Activated naive CD4-positive, alpha-beta T cell treated with anti-CD3 and anti-CD28 coated beads, Interleukin-2, amount 50 U/mL, for 24 hours (primary cell): ENCODE measurements around the gene ZNF366.

Experiments used
- H3K27ac Mint-ChIP-seq: one replicate; pipeline ENCODE4 v1.8.0; 2021; ENCODE audit warnings: mild to moderate bottlenecking, mixed read lengths
- H3K27me3 Mint-ChIP-seq: one replicate; pipeline ENCODE4 v1.8.0; 2021; ENCODE audit warnings: mixed read lengths
- H3K36me3 Mint-ChIP-seq: one replicate; pipeline ENCODE4 v1.8.0; 2021; ENCODE audit warnings: mixed read lengths
- H3K4me1 Mint-ChIP-seq: one replicate; pipeline ENCODE4 v1.8.0; 2021; ENCODE audit warnings: mixed read lengths
- H3K4me3 Mint-ChIP-seq: one replicate; pipeline ENCODE4 v1.8.0; 2021; ENCODE audit warnings: mild to moderate bottlenecking, mixed read lengths
- H3K9me3 Mint-ChIP-seq: one replicate; pipeline ENCODE4 v1.8.0; 2021; ENCODE audit warnings: mixed read lengths

Gene ZNF366

GRCh38 chr5:72468606-72469005 lies 38.6 kb downstream of the ZNF366 start:
- Mint-ChIP-seq H3K9me3 (no peaks in the 10 kb centered on the region), H3K36me3 (no peaks in the 10 kb centered on the region), H3K4me3 (no peak overlapping the region), H3K27me3 (peaks cover 17% of the 10 kb centered on the region), H3K27ac (no peak overlapping the region), H3K4me1 (no peaks in the 10 kb centered on the region)

DNA sequence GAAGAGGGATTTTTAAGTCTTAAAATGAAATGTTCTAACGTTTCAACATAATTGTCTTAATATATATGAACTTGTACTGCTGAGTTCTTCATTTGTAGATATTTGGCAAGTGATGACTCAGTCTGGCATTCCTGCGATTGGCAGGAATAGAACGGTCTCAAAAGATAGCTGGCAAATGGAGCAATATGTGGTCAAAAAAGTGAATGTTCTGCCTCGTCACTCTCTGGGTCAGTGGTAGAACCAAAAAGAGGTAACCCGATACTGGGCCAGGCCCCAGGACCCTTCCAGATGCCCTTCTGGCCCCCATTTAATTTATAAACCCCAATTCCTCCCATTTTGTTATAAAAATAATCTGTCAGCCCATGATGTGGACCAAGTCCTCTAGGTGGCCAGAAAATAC lies 39.2 kb downstream of the ZNF366 start:
- peaks cover 17% of the 10 kb centered on the region for H3K27me3 Mint-ChIP-seq
- no peak overlapping the region for H3K27ac Mint-ChIP-seq
- no peak overlapping the region for H3K4me3 Mint-ChIP-seq
- H3K36me3 Mint-ChIP-seq, result no peaks in the 10 kb centered on the region
- no peaks in the 10 kb centered on the region for H3K4me1 Mint-ChIP-seq
- no peaks in the 10 kb centered on the region for H3K9me3 Mint-ChIP-seq

DNA sequence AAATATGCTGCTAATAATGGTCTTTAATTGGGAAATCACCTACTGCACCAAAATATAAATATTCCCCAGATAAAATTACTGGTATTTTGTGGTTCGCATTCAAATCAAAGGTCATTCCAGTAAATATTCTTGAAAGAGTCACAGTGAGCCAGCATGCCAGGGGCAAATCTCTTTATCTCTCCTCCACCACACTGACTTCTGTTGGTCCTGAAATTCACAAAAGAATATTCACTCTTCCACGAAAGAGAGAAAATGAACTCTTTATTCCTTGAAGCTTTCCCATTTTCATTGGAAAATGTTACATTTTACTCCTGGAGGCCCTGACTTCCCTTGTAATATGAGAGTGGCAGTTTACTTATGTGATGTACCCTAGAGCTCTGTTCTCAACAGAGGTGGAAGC lies 39.7 kb downstream of the ZNF366 start:
- Mint-ChIP-seq H3K4me1 (no peaks in the 10 kb centered on the region), H3K27ac (no peak overlapping the region)

DNA sequence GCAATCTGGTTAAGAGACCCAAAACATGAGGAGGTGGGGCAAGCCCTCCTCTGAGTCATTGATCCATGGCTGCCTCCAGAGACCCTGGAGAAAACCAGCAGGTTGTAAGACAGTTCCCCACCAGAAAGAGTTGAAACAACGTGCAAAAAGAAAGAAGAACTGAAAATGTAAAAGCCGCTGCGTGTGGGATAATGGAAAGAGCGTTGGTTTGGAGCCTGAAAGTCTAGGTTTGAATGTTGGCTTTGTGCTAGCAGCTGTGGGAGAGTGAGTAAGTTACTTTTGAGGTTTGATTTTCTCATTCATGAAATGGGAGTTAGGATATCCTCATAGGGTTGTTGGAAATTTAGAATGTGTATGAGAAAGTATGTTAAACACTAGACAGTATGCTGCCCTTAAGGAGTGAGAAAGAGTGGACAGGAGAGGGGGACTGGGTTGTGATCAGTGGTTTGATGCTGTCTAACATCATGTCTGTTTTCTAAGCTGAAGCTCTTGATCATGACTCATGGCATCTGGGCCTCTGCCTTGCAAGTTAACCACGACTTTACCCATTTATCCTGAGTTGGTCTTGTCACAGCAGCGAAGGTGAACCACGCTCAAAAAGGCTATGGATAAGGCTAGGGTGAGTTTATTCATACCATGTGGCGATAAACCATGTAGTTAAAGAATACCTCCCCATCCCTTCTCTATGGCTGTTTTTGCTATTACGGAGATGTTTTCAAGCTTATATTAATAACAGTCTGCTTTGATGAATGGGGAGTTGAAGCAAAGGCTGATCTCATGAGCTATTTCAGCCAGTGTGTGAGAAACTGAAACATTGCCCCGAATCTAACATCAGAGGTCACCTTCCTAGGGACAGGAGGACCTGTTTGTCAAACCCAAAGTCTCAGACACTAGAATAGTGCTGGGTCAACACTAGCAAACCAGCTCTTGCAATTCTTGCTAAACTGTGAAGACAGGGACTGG lies 41.3 kb downstream of the ZNF366 start:
- Mint-ChIP-seq H3K4me1 (no peaks in the 10 kb centered on the region), H3K27me3 (peaks cover 7% of the 10 kb centered on the region), H3K27ac (no peak overlapping the region), H3K36me3 (no peaks in the 10 kb centered on the region), H3K4me3 (no peak overlapping the region), H3K9me3 (no peaks in the 10 kb centered on the region)

More for the DNA sequence above, 39.7 kb downstream of the ZNF366 start:
- Mint-ChIP-seq H3K9me3 (no peaks in the 10 kb centered on the region), H3K4me3 (no peak overlapping the region), H3K27me3 (peaks cover 13% of the 10 kb centered on the region), H3K36me3 (no peaks in the 10 kb centered on the region)

DNA sequence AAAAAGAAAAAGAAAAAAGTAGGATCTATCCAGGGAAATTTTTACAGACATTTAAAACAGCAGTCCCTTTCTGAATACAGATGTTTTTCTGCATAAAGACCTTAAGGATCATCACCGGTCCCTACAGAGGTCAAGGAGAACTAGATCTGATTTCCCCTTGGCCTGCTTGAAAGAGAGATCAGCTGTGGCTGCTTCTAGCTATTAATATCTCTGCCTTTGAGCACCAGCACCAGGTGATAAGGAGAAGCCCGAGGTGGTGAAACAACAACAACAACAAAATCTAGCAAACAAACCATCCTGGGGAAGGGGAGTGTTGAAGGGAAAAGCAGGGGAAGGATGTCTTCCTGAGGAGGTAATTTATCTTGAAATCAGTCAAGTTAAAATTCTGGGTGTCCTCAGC lies 42.1 kb downstream of the ZNF366 start:
- H3K27me3 Mint-ChIP-seq, result peaks cover 4% of the 10 kb centered on the region
- H3K36me3 Mint-ChIP-seq, result no peaks in the 10 kb centered on the region
- no peak overlapping the region for H3K27ac Mint-ChIP-seq
- no peaks in the 10 kb centered on the region for H3K9me3 Mint-ChIP-seq
- H3K4me3 Mint-ChIP-seq, result no peak overlapping the region
- no peaks in the 10 kb centered on the region for H3K4me1 Mint-ChIP-seq

- H3K4me1 Mint-ChIP-seq, result no peaks in the 10 kb centered on the region
- no peaks in the 10 kb centered on the region for H3K36me3 Mint-ChIP-seq
- H3K9me3 Mint-ChIP-seq, result no peaks in the 10 kb centered on the region
- H3K4me3 Mint-ChIP-seq, result no peak overlapping the region
- no peak overlapping the region for H3K27ac Mint-ChIP-seq
- peaks cover 4% of the 10 kb centered on the region for H3K27me3 Mint-ChIP-seq
These were observed 43.1 kb downstream of the ZNF366 start for GRCh38 chr5:72464071-72464470.

DNA sequence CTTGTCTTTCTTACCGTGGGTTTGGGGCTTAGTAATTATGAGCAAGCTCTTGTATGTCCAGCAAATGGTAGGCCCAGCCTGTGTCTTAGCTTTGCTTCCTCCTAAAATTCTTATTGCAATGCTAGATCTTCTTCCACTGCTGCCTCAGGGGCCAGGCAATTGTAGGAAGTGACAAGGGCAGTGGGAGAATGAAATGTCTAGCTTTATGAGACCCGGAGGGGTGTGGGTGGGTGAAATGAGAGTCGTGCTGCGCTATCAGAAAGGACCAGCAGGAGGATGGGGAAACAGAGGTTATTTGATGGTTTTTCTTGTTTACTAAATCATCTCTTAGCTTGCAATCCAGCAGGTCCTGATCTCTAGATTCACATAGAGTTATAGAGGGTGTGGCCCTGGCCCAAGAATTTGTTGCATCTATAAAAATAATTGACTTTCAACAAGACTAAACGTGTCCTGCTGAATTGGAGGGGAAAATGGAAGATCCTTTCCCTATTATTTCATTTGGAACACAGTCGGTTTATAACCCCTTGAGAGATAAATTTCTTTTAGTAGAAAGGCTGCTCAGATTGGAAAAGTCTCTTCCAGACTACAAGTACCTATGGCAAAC lies 43.7 kb downstream of the ZNF366 start:
- no peaks in the 10 kb centered on the region for H3K4me1 Mint-ChIP-seq

GRCh38 chr5:72460413-72460812 lies 46.8 kb downstream of the ZNF366 start:
- Mint-ChIP-seq H3K4me1 (no peaks in the 10 kb centered on the region), H3K4me3 (no peak overlapping the region), H3K27me3 (peaks cover 3% of the 10 kb centered on the region), H3K27ac (no peak overlapping the region), H3K9me3 (no peaks in the 10 kb centered on the region), H3K36me3 (no peaks in the 10 kb centered on the region)

More for the DNA sequence above, 43.7 kb downstream of the ZNF366 start:
- H3K36me3 Mint-ChIP-seq, result no peaks in the 10 kb centered on the region
- no peaks in the 10 kb centered on the region for H3K9me3 Mint-ChIP-seq
- H3K27ac Mint-ChIP-seq, result no peak overlapping the region
- peaks cover 4% of the 10 kb centered on the region for H3K27me3 Mint-ChIP-seq
- H3K4me3 Mint-ChIP-seq, result no peak overlapping the region

GRCh38 chr5:72459913-72460312 lies 47.3 kb downstream of the ZNF366 start:
- H3K27ac Mint-ChIP-seq, result no peak overlapping the region
- no peaks in the 10 kb centered on the region for H3K36me3 Mint-ChIP-seq
- H3K9me3 Mint-ChIP-seq, result no peaks in the 10 kb centered on the region
- H3K4me3 Mint-ChIP-seq, result no peak overlapping the region
- H3K4me1 Mint-ChIP-seq, result no peaks in the 10 kb centered on the region
- H3K27me3 Mint-ChIP-seq, result peaks cover under 1% of the 10 kb centered on the region

GRCh38 chr5:72459089-72459661 lies 48.0 kb downstream of the ZNF366 start:
- no peaks in the 10 kb centered on the region for H3K27me3 Mint-ChIP-seq
- no peak overlapping the region for H3K4me3 Mint-ChIP-seq
- no peaks in the 10 kb centered on the region for H3K4me1 Mint-ChIP-seq
- H3K9me3 Mint-ChIP-seq, result no peaks in the 10 kb centered on the region
- H3K27ac Mint-ChIP-seq, result no peak overlapping the region
- no peaks in the 10 kb centered on the region for H3K36me3 Mint-ChIP-seq

DNA sequence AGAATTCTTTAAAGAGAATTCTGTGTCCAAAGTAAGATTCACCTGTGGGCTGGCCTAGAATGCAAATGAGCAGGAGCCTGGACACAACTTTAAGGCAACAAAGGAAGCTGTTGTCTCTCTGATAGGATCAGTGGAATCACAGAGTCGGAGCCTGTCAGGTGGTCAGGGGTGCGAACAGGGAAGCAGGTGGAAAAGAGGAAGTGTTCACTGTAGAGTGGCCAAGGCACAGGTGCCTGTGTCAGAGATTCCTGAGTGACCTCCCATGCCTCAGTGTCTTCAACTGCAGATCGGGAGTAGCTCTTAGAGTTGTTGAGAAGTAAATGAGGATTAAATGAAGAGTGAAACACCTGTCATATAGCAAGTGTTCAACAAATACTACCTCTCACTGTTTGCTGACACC lies 48.8 kb downstream of the ZNF366 start:
- Mint-ChIP-seq H3K4me1 (no peaks in the 10 kb centered on the region), H3K27me3 (no peaks in the 10 kb centered on the region), H3K9me3 (no peaks in the 10 kb centered on the region), H3K27ac (no peak overlapping the region), H3K36me3 (no peaks in the 10 kb centered on the region), H3K4me3 (no peak overlapping the region)

DNA sequence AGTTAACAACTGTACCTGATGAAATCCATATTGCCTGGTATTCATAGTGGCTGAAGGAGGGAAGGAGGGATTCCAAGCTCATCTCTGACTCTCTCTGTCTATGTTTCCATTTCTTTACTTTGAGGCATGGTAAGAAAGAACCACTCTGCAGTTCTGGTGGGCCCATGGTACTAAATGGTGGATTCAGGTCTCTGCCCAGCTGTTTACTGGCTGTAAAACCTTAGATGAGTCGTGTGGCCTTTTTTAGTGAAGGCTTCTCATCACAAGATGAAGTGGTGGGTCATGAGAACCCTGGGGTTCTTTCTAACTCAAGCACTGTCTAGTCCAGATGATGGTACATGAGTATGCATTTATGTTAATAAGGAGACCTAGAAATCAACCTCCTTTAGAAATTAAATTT lies 49.7 kb downstream of the ZNF366 start:
- no peaks in the 10 kb centered on the region for H3K36me3 Mint-ChIP-seq
- H3K9me3 Mint-ChIP-seq, result no peaks in the 10 kb centered on the region
- H3K4me1 Mint-ChIP-seq, result no peaks in the 10 kb centered on the region
- H3K4me3 Mint-ChIP-seq, result no peak overlapping the region
- H3K27ac Mint-ChIP-seq, result no peak overlapping the region
- no peaks in the 10 kb centered on the region for H3K27me3 Mint-ChIP-seq

DNA sequence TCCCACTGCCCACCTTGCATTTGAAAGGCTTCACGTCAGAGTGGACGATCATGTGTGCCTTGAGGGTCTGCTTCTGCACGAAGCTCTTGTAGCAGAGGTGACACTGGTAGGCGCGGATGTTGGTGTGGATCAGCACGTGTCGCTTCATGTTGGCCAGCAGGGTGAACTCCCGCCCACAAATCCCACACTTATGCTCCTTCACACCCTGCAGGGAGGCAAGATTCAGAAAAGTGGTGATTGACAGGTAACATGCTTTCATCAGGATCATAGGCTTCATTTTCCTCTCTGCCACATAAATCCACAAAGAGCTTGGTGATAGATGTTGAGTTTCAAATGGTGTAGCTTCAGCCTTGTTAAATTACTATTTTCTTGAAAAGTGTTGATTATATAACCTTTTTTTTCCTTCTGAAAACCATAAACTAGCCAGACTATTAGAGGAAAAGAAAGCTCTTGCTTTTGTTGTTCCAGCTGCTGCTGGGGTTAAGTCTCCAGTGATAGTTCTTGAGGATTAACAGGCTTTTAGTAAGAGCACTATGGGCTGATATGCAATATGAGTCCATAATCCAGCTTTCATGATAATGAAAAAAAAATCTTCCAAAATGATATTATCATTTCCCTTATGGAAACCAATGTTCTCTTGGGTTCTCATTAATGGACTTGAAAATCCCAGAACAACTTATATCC lies 50.7 kb downstream of the ZNF366 start:
- Mint-ChIP-seq H3K4me1 (no peaks in the 10 kb centered on the region), H3K36me3 (no peaks in the 10 kb centered on the region), H3K27ac (no peak overlapping the region), H3K27me3 (no peaks in the 10 kb centered on the region), H3K4me3 (no peak overlapping the region), H3K9me3 (no peaks in the 10 kb centered on the region)

- Mint-ChIP-seq H3K4me3 (no peak overlapping the region), H3K36me3 (no peaks in the 10 kb centered on the region), H3K4me1 (no peaks in the 10 kb centered on the region), H3K27ac (no peak overlapping the region), H3K27me3 (peaks cover 4% of the 10 kb centered on the region), H3K9me3 (no peaks in the 10 kb centered on the region)
These were observed 51.7 kb downstream of the ZNF366 start for GRCh38 chr5:72455476-72455875.

DNA sequence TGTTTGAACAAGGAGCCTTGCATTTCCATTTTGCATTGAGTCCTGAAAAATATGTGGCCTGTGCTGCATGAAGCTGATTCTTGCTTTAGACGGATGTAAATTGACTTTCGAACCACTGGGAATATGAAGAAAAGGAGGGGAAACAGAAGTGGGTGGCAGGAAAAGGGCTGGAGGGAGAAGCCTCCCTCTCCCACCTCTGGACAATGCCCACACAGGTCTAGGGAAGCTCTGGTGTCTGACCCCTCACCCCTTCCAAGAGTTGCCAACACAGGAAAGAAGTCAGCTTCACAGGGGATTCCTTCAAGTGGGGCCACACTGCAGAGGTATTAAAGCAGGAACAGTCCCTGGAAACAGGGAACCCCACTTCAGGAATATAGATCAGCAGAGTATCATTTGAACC lies 52.2 kb downstream of the ZNF366 start:
- no peaks in the 10 kb centered on the region for H3K4me1 Mint-ChIP-seq
- H3K27me3 Mint-ChIP-seq, result peaks cover 4% of the 10 kb centered on the region
- no peak overlapping the region for H3K4me3 Mint-ChIP-seq
- H3K9me3 Mint-ChIP-seq, result no peaks in the 10 kb centered on the region
- H3K36me3 Mint-ChIP-seq, result no peaks in the 10 kb centered on the region
- no peak overlapping the region for H3K27ac Mint-ChIP-seq
